K562 (cell line): Measurements from ENCODE around the gene HMCN1. TPM values are rescaled to one million over a fixed set of nuclear protein-coding genes. Genes with fewer than 3 reads are reported as not detected.

Experiments used
- AFF1 ChIP-seq, 2 experiments: fragments of 450-650 bp; IDR thresholded peaks; 2 replicates each; pipeline ENCODE4 v1.6.1; 2018; ENCODE audit warnings: mild to moderate bottlenecking in 2 of 2, low read depth in 1 of 2; ENCODE audit not compliant: partially characterized antibody in 2 of 2
- ARID1B ChIP-seq: fragments of 450-650 bp; IDR thresholded peaks from 2 replicates; pipeline ENCODE4 v1.6.1; 2016; ENCODE audit warnings: antibody characterized with exemption, mild to moderate bottlenecking, inconsistent platforms
- ATF7 ChIP-seq: fragments of 450-650 bp; IDR thresholded peaks from 2 replicates; pipeline ENCODE4 v1.7.1; 2014; ENCODE audit warnings: mild to moderate bottlenecking, moderate library complexity
- DACH1 ChIP-seq: fragments of 450-650 bp; IDR thresholded peaks from 2 replicates; pipeline ENCODE4 v1.6.1; 2018; ENCODE audit not compliant: partially characterized antibody
- DMBX1 ChIP-seq: fragments of 250-450 bp; sonication (Bioruptor Pico); IDR thresholded peaks from 2 replicates; pipeline ENCODE4 v1.8.0; 2022; ENCODE audit warnings: inconsistent platforms, mild to moderate bottlenecking, moderate library complexity, borderline replicate concordance
- EP300 ChIP-seq: IDR thresholded peaks from 2 replicates; pipeline ENCODE4 v1.6.1; 2012; ENCODE audit warnings: low read length, improper control_type of control experiment
- HDAC3 ChIP-seq: fragments of 450-650 bp; IDR thresholded peaks from 2 replicates; pipeline ENCODE4 v1.6.1; 2018; ENCODE audit warnings: borderline replicate concordance, mild to moderate bottlenecking, moderate library complexity; ENCODE audit not compliant: partially characterized antibody
- LEF1 ChIP-seq: fragments of 450-650 bp; IDR thresholded peaks from 2 replicates; pipeline ENCODE4 v1.6.1; 2016; ENCODE audit warnings: mild to moderate bottlenecking
- RERE ChIP-seq: sonication (generic); formaldehyde crosslinking; IDR thresholded peaks from 2 replicates; pipeline ENCODE4 v1.8.0; 2023; ENCODE audit warnings: missing genetic modification reagents, mild to moderate bottlenecking, borderline replicate concordance
- STAT5A ChIP-seq: IDR thresholded peaks from 2 replicates; pipeline ENCODE4 v1.6.1; 2012; ENCODE audit warnings: low read length, inconsistent platforms, borderline replicate concordance
- TAF1 ChIP-seq: IDR thresholded peaks from 2 replicates; pipeline ENCODE4 v1.6.1; 2011; ENCODE audit warnings: mild to moderate bottlenecking, low read length, moderate library complexity; ENCODE audit not compliant: insufficient read depth, control insufficient read depth, severe bottlenecking; ENCODE audit errors: extremely low read depth
- USF2 ChIP-seq: sonication (generic); formaldehyde crosslinking; IDR thresholded peaks from 2 replicates; pipeline ENCODE4 v1.5.0; 2020; ENCODE audit warnings: missing genetic modification reagents
- ZBTB17 ChIP-seq: fragments of 450-650 bp; formaldehyde crosslinking; IDR thresholded peaks from 2 replicates; pipeline ENCODE4 v1.4.0; 2020; ENCODE audit warnings: mild to moderate bottlenecking
- ZNF23 ChIP-seq: fragments of 250-450 bp; sonication (Bioruptor Pico); IDR thresholded peaks from 2 replicates; pipeline ENCODE4 v1.4.0; 2020; ENCODE audit warnings: mild to moderate bottlenecking
- ZNF644 ChIP-seq: fragments of 200-800 bp; sonication (Bioruptor generic); IDR thresholded peaks from 2 replicates; pipeline ENCODE4 v1.6.1; 2016; ENCODE audit warnings: low read depth, missing genetic modification characterization, missing compliant biosample characterization
- polyA plus RNA-seq, 8 experiments: library from polyadenylated mRNA; depleted of rRNA in 4 of 8; stranded (reverse) in 5 of 8; unstranded in 3 of 8; fragments of >200 nt; fragmentation: Nextera tagmentation in 2 of 8; fragmentation: Illumina TruSeq in 1 of 8; extraction: Ambion mirVana in 2 of 8; extraction: Trizol in 1 of 8; gene quantifications; 2 replicates each; pipeline versions ENCODE4 v1.2.1 to v1.2.3, GENCODE V29; 2011 to 2014; ENCODE audit warnings: inconsistent platforms in 1 of 8, missing spikeins in 1 of 8
- total RNA-seq, 7 experiments: library from RNA; depleted of rRNA in 6 of 7; stranded (reverse); fragments of >200 nt in 6 of 7; fragmentation: Illumina TruSeq in 2 of 7; extraction: Trizol in 2 of 7; gene quantifications; 2 replicates each; pipeline versions ENCODE4 v1.2.1 to v1.2.3, GENCODE V29; 2011 to 2021; ENCODE audit warnings: low replicate concordance in 1 of 7

The HMCN1 gene
- total and polyA plus RNA-seq, 9 of the 15 experiments (the other 6 are each of a cell fraction or from before 2014, with no cell fraction given): 0.07 to 0.36 (median 0.21) TPM

- peak; percentile 92 for TF ChIP-seq LEF1
- peak; percentile 97 for TF ChIP-seq ATF7
- TF ChIP-seq EP300: peak; percentile 98
- peak; percentile 95 for TF ChIP-seq HDAC3
- peak; percentile 85; the same call in 1 of the 2 replicates for TF ChIP-seq ZNF644 (tag)
- TF ChIP-seq AFF1 (IDR thresholded peaks at IDR 0.05; ENCODE audit: low read depth in 1 of 2, partially characterized antibody in 2 of 2): peak in 1 of 2 experiments; percentile 85
- TF ChIP-seq DACH1: peak; percentile 67
- peak; percentile 16; the same call in 1 of the 2 replicates for TF ChIP-seq ZBTB17 (CRISPR knock-in tag)
- peak; percentile 100 for TF ChIP-seq STAT5A
- TF ChIP-seq ARID1B: peak; percentile 99
- TF ChIP-seq DMBX1 (CRISPR knock-in tag): peak; percentile 63; the same call in 1 of the 2 replicates
- no peak for TF ChIP-seq RERE (CRISPR knock-in tag)
- peak; percentile 26 for TF ChIP-seq TAF1
- TF ChIP-seq USF2 (CRISPR knock-in tag): peak; percentile 87
- no peak for TF ChIP-seq ZNF23
Observed at GRCh38 chr1:186112280-186112679, 378.1 kb downstream of the HMCN1 start (continued).
